ENCODE data around the gene MAGI1. TPM values are rescaled to one million over a fixed set of nuclear protein-coding genes. Genes with fewer than 3 reads are reported as not detected.

MAGI1 gene
- total RNA-seq, 1 experiment from 2014 or later = 58.2 TPM

DNA sequence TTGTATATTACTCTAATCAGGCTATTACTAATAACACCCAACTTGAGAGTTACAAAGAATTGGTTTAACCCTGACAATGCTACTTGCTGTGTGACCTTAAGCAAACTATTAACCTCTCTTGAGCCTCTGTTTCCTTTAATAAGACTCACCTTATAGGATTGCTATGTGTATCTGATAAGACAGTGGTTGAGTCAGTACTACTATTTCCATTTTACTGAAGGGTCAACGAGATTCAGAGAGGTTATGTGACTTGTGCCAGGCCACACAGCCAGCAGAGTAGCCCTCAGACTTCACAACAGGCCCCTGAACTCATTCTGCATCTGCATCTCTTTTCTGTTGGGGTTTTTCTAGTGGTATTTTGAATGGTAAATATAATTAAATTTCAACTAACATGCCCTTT lies 420.1 kb downstream of the MAGI1 start:
- no peak for TF ChIP-seq STAT6 (CRISPR knock-in tag; conservative IDR thresholded peaks at IDR 0.05; ENCODE audit: low read depth)
- TF ChIP-seq, protein P1, sequence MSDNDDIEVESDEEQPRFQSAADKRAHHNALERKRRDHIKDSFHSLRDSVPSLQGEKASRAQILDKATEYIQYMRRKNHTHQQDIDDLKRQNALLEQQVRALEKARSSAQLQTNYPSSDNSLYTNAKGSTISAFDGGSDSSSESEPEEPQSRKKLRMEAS (CRISPR knock-in tag; IDR thresholded peaks at IDR 0.05) = no peak
- TF ChIP-seq, protein P2, sequence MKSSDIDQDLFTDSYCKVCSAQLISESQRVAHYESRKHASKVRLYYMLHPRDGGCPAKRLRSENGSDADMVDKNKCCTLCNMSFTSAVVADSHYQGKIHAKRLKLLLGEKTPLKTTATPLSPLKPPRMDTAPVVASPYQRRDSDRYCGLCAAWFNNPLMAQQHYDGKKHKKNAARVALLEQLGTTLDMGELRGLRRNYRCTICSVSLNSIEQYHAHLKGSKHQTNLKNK (CRISPR knock-in tag; IDR thresholded peaks at IDR 0.05) = no peak
- TF ChIP-seq FOXJ3 (CRISPR knock-in tag; IDR thresholded peaks at IDR 0.05; ENCODE audit: borderline replicate concordance) = no peak
- TF ChIP-seq ETV6 (CRISPR knock-in tag; IDR thresholded peaks at IDR 0.05) = no peak
- TF ChIP-seq, protein P3, sequence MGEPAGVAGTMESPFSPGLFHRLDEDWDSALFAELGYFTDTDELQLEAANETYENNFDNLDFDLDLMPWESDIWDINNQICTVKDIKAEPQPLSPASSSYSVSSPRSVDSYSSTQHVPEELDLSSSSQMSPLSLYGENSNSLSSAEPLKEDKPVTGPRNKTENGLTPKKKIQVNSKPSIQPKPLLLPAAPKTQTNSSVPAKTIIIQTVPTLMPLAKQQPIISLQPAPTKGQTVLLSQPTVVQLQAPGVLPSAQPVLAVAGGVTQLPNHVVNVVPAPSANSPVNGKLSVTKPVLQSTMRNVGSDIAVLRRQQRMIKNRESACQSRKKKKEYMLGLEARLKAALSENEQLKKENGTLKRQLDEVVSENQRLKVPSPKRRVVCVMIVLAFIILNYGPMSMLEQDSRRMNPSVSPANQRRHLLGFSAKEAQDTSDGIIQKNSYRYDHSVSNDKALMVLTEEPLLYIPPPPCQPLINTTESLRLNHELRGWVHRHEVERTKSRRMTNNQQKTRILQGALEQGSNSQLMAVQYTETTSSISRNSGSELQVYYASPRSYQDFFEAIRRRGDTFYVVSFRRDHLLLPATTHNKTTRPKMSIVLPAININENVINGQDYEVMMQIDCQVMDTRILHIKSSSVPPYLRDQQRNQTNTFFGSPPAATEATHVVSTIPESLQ (CRISPR knock-in tag; IDR thresholded peaks at IDR 0.05) = no peak
- no peak overlapping the region for H3K27ac Mint-ChIP-seq
- H3K36me3 Mint-ChIP-seq = no peaks in the 10 kb centered on the region
- no peak for DNase-seq (ENCODE audit: low spot score)
- ChIA-PET CTCF (no interaction called here), POLR2A (no interaction called here)
- H3K27me3 Mint-ChIP-seq (ENCODE audit: low read depth) = no peaks in the 10 kb centered on the region
- peaks cover 30% of the 10 kb centered on the region for H3K4me1 Mint-ChIP-seq
- no peak for ATAC-seq
- H3K9me3 Mint-ChIP-seq = no peaks in the 10 kb centered on the region
- H3K4me3 Mint-ChIP-seq = no peak overlapping the region

GRCh38 chr3:65617787-65618186 lies 420.9 kb downstream of the MAGI1 start:
- Mint-ChIP-seq H3K9me3 (no peaks in the 10 kb centered on the region), H3K27me3 (ENCODE audit: low read depth) (no peaks in the 10 kb centered on the region), H3K36me3 (no peaks in the 10 kb centered on the region), H3K4me3 (no peak overlapping the region), H3K4me1 (peaks cover 28% of the 10 kb centered on the region), H3K27ac (no peak overlapping the region)
- ATAC-seq (no peak), DNase-seq (ENCODE audit: low spot score) (no peak)
- TF ChIP-seq IRF2 (CRISPR knock-in tag; IDR thresholded peaks at IDR 0.05; ENCODE audit: borderline replicate concordance, low read depth) (no peak), HMGA2 (CRISPR knock-in tag; IDR thresholded peaks at IDR 0.05) (no peak), SMAD3 (CRISPR knock-in tag; IDR thresholded peaks at IDR 0.05; ENCODE audit: borderline replicate concordance) (no peak), CREB1 (CRISPR knock-in tag; IDR thresholded peaks at IDR 0.05) (no peak)
- TF ChIP-seq, protein P4, sequence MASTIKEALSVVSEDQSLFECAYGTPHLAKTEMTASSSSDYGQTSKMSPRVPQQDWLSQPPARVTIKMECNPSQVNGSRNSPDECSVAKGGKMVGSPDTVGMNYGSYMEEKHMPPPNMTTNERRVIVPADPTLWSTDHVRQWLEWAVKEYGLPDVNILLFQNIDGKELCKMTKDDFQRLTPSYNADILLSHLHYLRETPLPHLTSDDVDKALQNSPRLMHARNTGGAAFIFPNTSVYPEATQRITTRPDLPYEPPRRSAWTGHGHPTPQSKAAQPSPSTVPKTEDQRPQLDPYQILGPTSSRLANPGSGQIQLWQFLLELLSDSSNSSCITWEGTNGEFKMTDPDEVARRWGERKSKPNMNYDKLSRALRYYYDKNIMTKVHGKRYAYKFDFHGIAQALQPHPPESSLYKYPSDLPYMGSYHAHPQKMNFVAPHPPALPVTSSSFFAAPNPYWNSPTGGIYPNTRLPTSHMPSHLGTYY (CRISPR knock-in tag; IDR thresholded peaks at IDR 0.05) = no peak
- TF ChIP-seq, protein P5, sequence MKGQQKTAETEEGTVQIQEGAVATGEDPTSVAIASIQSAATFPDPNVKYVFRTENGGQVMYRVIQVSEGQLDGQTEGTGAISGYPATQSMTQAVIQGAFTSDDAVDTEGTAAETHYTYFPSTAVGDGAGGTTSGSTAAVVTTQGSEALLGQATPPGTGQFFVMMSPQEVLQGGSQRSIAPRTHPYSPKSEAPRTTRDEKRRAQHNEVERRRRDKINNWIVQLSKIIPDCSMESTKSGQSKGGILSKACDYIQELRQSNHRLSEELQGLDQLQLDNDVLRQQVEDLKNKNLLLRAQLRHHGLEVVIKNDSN (CRISPR knock-in tag; IDR thresholded peaks at IDR 0.05) = no peak
- TF ChIP-seq, protein P6, sequence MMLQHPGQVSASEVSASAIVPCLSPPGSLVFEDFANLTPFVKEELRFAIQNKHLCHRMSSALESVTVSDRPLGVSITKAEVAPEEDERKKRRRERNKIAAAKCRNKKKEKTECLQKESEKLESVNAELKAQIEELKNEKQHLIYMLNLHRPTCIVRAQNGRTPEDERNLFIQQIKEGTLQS (CRISPR knock-in tag; conservative IDR thresholded peaks at IDR 0.05) = no peak
- TF ChIP-seq, protein P7, sequence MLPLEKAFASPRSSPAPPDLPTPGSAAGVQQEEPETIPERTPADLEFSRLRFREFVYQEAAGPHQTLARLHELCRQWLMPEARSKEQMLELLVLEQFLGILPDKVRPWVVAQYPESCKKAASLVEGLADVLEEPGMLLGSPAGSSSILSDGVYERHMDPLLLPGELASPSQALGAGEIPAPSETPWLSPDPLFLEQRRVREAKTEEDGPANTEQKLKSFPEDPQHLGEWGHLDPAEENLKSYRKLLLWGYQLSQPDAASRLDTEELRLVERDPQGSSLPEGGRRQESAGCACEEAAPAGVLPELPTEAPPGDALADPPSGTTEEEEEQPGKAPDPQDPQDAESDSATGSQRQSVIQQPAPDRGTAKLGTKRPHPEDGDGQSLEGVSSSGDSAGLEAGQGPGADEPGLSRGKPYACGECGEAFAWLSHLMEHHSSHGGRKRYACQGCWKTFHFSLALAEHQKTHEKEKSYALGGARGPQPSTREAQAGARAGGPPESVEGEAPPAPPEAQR (CRISPR knock-in tag; IDR thresholded peaks at IDR 0.05) = no peak
- POLR2A ChIA-PET = no interaction called here
- CTCF ChIA-PET = no interaction called here

Measured in WTC11 (cell line).